HPDE6-E6E7 (cell line): ENCODE results near the gene WDR83.

Experiments used
- DNase-seq: peaks from one replicate; pipeline ENCODE4 v3.0.0; 2011; ENCODE audit warnings: missing footprints; ENCODE audit errors: extremely low spot score

WDR83 gene

DNA sequence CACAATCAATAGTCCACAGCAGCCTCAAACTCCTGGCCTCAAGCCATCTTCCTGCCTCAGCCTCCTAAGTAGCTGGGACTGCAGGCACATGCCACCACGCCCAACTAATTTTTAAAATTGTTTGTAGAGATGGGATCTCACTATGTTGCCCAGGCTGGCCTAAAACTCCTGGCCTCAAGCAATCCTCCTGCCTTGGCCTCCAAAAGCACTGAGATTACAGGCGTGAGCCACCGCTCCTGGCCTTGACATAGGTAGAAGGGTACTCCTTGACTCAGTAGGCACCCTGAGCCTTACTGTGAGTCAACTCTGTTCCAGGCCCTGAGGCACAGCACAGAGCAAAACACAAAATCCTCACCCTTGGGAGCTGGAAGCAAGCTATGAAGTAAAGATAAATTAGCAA lies 49.3 kb downstream of the WDR83 start:
- DNase-seq = no peak

DNA sequence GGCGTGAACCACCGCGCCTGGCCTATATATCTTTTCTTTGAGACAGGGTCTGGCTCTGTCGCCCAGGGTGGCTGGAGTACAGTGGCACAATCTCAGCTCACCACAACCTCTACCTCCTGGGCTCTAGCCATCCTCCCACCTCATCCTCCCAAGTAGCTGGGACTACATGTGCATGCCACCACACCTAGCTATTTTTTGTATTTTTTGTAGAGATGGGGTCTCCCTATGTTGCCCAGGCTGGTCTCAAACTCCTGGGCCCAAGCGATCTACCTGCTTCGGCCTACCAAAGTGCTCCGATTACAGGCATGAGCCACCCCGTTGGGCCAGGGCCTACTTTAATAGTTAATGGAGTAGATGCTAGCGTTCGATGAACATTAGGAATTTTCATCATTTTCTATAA lies 53.7 kb downstream of the WDR83 start:
- no peak for DNase-seq

DNA sequence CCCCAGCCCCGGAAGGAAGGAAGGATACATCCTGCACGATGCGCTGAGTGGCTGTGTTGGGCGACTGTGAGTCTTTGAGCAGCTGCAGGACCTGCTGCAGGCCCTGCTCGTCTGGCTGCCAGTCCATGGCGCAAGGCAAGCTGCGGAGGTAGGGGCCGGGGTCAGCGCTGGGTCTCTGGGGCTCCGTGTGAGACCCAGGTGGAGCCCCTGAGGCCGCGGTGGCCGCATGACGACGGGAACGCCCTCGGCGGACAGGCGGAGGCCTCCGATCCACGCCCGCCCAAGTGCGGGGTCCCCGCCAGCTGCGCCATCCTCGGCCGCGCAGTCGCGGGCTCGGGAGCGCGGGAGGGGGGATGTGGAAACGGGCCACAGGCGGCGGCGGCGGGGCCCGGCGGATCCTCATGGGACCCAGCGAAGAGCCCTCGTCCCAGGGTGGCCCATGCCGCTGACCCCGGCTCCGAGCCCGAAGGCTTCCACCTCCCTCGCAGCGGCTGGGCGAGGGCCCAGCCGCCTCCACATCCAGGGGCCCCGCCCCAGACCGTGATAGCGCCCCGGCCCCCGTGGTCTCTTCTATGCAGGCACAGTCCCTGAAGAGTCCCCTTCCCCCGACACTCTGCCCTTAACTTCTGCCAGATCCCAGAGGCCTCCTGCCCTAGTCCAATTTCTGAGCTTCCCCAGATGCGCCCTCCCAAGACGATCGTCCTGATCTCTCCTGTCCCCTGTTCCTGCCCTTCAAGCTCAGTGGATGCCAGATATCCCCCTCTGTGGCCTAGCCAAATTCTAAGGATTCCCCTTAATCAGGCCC lies 54.4 kb downstream of the WDR83 start:
- no peak for DNase-seq

DNA sequence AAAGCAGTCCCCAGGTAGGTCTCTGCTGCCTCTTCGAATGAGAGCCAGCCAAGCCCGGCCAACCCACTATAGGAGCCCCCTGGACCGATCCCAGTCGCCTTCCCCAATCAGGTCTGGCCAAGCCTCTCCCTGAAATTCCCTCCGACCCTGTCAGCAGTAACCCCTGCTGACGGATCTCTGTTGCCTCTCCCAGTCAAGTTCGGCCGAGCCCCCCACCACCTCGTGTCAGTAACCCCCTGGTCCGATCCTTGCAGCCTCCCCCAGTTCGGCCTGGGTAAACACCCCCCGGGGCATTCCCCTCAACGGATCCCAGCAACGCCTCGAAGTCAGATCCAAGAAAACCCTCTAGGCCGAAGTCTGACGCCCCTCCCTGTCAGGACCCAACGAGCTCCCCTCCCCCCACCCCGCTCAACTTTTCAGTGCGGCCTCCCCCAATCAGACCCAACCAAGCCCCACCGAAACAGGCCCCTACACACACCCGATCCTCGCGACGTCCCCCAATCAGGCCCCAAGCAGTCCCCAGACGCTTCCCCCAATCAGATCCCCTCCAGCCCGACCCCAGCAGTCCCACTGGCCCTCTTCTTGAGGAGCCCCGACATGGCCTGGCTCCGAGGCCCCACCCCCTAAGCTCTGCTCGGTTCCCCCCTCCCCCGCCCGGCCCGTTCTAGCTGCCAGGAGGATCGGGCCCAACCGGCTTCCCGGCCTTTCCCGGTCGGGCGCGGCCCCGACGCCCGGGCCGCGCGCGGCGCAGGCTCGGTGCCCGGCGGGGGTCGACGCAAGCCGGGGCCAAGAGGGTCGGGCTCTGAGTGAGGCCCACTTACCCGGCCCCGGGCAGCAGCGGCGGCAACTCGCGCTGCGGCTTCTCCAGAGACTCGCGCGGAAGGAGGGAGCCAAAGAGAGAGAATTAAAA lies 55.3 kb downstream of the WDR83 start:
- DNase-seq = peak; percentile 62

DNA sequence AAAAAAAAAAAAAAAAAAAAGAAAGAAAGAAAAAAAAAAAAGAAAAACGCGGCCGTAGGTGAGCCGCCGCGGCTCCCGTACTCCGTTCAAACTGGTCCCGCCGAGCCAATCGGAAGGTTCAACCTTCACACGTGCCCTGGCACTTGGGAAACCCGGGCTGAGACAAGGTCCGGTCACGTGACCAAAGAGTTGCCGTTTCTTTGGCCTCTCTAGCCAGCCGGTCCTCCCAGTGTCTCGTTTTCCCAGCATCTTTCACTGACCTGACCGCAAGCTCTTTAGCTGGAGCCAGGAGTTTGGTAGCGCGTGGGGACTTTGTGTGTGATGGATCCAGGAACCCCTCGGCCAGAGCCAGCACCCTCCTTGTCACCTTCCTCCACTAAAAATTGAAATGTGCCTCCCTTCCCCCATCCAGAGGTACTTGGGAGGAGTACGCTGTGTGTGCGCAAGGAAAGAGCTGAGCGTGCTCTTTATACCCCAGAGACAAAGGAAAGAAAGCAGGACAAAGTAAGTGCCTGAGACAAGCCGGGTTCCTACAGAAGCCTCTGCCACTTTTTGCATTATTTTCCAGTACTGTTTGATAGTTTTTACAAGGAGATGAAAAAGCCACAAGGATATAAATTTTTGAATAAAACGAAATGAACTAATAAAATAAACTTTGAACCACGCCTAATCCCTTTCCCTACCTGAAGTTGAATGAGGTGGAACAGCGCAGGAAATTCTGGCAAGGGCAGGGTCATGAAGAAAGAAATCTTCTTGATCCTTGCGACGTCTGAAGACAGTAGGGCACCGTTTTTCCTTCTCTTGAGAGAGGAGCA lies 56.2 kb downstream of the WDR83 start:
- DNase-seq = peak; percentile 97

DNA sequence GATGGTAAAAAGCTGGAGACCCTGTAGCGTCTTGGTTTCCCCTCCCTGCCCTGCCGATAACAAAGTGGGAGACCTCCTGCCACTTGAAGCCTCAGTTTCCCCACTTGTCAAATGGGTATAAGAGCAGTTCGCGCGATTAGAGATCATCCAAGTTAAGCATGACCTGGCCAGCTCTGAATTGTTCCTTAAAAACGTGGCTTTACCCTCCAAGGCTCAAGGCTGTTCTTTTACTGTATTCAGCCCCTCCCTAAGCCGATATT lies 56.7 kb downstream of the WDR83 start:
- no peak for DNase-seq

DNA sequence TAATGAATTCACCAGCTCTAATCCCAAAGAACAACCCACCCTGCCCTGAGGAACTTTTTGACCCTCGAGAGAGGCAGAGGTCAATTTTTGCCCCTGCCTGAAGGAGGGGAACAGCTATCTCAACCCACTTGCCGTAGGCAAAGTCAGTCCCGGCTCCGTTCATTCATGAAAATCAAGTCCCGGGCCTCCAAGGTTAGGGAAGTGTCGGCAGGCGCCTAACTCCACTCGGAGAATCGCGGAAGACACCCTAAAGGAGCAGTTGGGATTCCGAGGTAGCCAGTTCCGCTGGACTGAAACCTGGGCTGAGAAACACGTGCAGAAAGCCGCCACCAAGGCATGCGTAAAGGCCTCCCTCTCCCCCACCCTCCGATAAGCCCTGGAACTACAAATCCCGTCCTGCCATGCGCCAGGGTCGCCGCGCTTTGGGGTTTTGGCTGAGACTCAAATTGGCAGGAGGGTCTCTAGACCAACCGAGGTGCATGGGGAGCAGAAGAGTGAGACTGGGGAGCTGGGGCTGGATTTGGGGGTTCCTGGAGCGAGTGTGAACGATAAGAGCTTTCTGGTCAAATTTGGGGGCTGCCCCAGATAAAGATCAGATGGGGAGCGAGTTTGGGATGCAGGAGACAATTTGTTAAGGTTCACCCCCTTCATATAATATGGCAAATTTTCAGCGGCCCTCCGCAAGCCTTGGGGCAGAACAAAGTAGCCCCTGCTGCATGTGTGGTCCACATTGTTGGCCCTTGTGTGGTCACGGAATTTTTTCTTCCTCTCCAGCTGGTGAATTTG lies 57.2 kb downstream of the WDR83 start, which contains the start of gene TNPO2:
TSS of gene TNPO2 (minus strand) at position 292 of the 786 bp plus-strand sequence. CDS start 2,955 bp downstream, outside the sequence.
- DNase-seq = peak; percentile 63
